ENCODE data around the gene TRIM44. TPM values are rescaled to one million over a fixed set of nuclear protein-coding genes. Genes with fewer than 3 reads are reported as not detected.

TRIM44 gene
- total and polyA plus RNA-seq, 8 donors: 57.6 to 72.1 (median 65.2) TPM

- no peak for DNase-seq
- no peak for ATAC-seq
- Histone ChIP-seq H3K27me3 (no peaks in the 10 kb centered on the region), H3K36me3 (no peaks in the 10 kb centered on the region), H3K9me3 (no peaks in the 10 kb centered on the region), H3K4me1 (peaks cover 6 to 7% of the 10 kb centered on the region in 2 donors), H3K4me3 (no peak overlapping the region), H3K27ac (no peak overlapping the region)
- TF ChIP-seq CTCF (IDR thresholded peaks at IDR 0.05): no peak
- intact Hi-C loops (cut with DNase I): no loop called here
Measured at GRCh38 chr11:35675901-35676610, 13.5 kb downstream of the TRIM44 start.

GRCh38 chr11:35676611-35676965 is 14.0 kb downstream of the TRIM44 start:
- ATAC-seq (no peak), DNase-seq (no peak)
- Histone ChIP-seq H3K36me3 (no peaks in the 10 kb centered on the region), H3K27ac (no peak overlapping the region), H3K4me3 (no peak overlapping the region), H3K9me3 (no peaks in the 10 kb centered on the region), H3K4me1 (peaks cover 3 to 7% of the 10 kb centered on the region in 2 donors), H3K27me3 (no peaks in the 10 kb centered on the region)
- intact Hi-C loops (cut with DNase I): no loop called here
- TF ChIP-seq CTCF (IDR thresholded peaks at IDR 0.05): no peak

- no peak for ATAC-seq
- intact Hi-C loops (cut with DNase I): no loop called here
- H3K4me3 ChIP-seq: no peak overlapping the region
Measured at GRCh38 chr11:35677904-35678303, 15.3 kb downstream of the TRIM44 start.

GRCh38 chr11:35678471-35678870 is 15.9 kb downstream of the TRIM44 start:
- Histone ChIP-seq H3K9me3 (no peaks in the 10 kb centered on the region), H3K36me3 (no peaks in the 10 kb centered on the region), H3K27ac (no peak overlapping the region), H3K27me3 (no peaks in the 10 kb centered on the region), H3K4me1 (peaks cover 11 to 20% of the 10 kb centered on the region in 2 donors), H3K4me3 (no peak overlapping the region)
- DNase-seq (no peak), ATAC-seq (no peak)
- intact Hi-C loops (cut with DNase I): no loop called here
- TF ChIP-seq CTCF (IDR thresholded peaks at IDR 0.05): no peak

More at GRCh38 chr11:35677904-35678303, 15.3 kb downstream of the TRIM44 start:
- no peak for DNase-seq
- TF ChIP-seq CTCF (IDR thresholded peaks at IDR 0.05): no peak
- H3K36me3 ChIP-seq: no peaks in the 10 kb centered on the region
- H3K4me1 ChIP-seq: peaks cover 11 to 14% of the 10 kb centered on the region in 2 donors
- no peaks in the 10 kb centered on the region for H3K27me3 ChIP-seq
- no peak overlapping the region for H3K27ac ChIP-seq
- H3K9me3 ChIP-seq: no peaks in the 10 kb centered on the region

GRCh38 chr11:35678975-35679374 is 16.4 kb downstream of the TRIM44 start:
- H3K4me3 ChIP-seq: no peak overlapping the region
- no peaks in the 10 kb centered on the region for H3K27me3 ChIP-seq
- H3K27ac ChIP-seq: no peak overlapping the region
- intact Hi-C loops (cut with DNase I): no loop called here
- ATAC-seq: no peak
- H3K9me3 ChIP-seq: no peaks in the 10 kb centered on the region
- no peaks in the 10 kb centered on the region for H3K36me3 ChIP-seq
- DNase-seq: no peak
- TF ChIP-seq CTCF (IDR thresholded peaks at IDR 0.05): no peak
- peaks cover 11 to 25% of the 10 kb centered on the region in 2 donors for H3K4me1 ChIP-seq
